HG03460 (cell line): ENCODE measurements around the gene RGPD8.
A peak's percentile ranks its signal among the peaks of the same experiment; 100 is the strongest.
"Not testable (repeated sequence)": the region's sequence is repeated elsewhere in the genome, so short reads cannot be mapped to it uniquely, and the experiment has no call there.

ENCODE experiments used
- ATAC-seq: cut with Tn5 transposase; IDR thresholded peaks from one replicate; pipeline ENCODE4 v1.9.1; 2021; ENCODE audit not compliant: unreplicated experiment

The RGPD8 gene

DNA sequence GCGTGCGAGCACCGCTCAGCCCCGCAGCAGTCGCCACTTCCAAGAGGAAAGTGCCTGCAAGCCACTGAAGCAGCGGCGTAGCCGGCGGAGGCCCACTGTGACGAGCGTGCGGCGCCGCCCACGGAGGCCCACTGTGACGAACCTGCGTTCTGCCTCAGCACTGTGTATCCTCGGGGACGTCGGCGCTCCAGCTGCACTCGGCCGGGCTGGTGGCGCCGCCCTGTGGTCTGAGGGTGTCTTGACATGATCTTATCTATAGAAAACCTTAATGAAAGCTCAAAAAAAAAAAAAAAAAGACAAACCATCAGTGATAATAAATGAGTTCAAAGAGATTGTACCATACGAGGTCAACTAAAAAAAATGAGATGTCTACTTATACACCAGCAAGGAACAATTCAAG lies at the start of gene RGPD8:
RGPD8 (minus strand) TSS at position 166 of the 400 bp plus-strand sequence. CDS start 192 bp downstream, outside the sequence.
- ATAC-seq = peak; percentile 95

DNA sequence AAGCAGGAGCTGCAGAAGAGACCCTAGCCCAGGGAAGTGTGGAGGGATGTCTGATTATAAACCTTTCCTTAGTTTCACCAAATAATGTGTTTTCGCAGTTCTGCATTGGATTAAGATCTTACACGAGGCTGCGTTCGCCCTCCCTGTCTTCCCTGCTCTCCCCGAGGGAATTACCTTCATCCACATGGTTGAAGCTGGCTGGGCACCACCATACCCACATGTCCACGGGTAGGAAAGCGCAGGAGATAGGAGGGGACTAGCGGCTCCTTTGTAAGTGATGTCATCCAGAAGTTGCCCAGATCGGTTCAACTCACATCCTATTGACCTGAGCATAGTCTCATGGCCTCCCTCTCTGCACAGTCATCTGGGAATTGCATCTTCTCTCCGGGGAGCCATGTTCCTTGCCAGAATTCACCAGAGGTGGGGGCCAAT lies 49.6 kb upstream of the RGPD8 start:
- ATAC-seq = no peak

DNA sequence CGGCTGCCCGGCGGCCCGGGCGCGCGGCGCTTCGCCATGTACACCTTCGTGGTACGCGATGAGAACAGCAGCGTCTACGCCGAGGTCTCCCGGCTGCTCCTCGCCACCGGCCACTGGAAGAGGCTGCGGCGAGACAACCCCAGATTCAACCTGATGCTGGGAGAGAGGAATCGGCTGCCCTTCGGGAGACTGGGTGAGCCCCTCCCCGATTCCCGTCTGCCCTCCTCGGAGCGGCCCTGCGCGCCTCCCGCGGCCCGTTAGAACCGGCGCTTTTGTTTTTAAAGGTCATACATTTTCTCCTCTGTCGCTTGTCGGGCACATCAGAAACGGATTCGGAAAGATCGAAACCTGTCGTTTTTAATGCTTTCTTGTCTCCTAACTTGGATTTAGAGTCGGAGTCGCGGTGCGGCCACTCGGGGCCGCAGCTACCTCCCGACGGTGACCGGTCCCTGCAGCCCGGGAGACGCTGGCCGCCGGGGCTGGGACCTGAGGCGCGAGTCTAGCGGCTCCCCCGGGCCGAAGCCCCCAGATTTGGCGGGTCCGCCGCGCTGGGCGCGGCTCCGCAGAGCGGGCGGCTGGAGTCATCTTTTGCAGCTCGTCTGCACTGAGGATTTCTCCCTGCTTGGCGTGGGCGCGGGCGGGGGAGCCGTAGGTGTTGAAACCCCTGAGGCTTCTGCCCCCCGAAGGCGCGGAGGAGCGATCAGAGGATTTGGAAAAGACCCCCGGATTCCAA lies 49.0 kb upstream of the RGPD8 start:
- no peak for ATAC-seq

- ATAC-seq = peak; percentile 60
These were observed 48.2 kb upstream of the RGPD8 start, which contains the start of gene TTL for GRCh38 chr2:112481528-112482233. Gene TTL, plus strand, starts transcription at chr2:112482156. Its CDS starts 189 bp downstream, at chr2:112482345.

DNA sequence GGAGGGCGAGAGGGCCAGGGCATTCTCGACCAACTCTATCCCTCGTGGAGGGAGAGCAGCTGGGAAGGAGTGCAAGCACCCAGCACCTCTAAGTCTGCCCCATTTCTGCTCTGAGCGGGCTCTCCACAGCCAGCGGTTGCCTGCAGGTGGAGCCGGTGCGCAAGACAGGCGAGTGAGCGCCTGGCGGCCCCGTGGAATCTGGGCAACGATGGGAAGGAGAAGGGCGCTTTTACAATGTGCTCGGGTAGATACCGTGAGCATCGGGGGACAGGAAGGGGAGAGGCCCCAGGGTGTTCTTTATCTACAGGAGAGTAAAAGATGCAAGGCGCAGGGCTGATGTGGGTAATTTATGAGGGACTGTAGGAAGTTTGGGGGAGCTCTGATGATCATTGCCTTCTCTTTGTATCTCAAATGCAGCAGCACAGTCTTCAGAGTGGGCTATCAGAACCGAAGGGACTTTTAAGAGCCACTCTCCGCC lies 47.6 kb upstream of the RGPD8 start:
- ATAC-seq = peak; percentile 79

DNA sequence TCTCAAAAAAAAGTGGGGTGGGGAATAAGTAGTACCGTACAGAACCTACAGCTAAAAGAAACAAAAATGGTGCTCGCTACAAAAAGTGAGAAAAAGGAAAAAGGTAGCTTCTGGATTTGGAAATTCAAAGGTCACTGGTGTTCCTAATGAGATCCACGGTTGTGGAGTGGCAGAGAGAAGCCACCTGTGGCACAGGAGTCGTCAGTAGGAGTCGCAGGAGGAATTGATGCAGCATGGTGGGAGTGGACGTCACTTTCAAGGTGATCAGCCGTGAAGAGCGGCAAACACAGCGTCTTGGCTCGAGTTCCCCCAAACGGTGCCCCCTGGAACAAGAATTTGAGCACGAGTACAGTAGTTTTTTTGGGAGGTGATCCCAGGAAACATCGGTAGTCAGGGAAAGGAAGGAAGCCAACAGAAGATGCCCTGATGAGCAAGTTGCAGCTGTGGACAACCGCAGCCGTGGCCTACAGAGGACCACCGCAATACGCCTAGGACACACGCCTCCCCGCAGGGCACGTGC lies 47.1 kb upstream of the RGPD8 start:
- ATAC-seq = no peak

- no peak for ATAC-seq
These were observed 43.0 kb upstream of the RGPD8 start for GRCh38 chr2:112476434-112476833.

DNA sequence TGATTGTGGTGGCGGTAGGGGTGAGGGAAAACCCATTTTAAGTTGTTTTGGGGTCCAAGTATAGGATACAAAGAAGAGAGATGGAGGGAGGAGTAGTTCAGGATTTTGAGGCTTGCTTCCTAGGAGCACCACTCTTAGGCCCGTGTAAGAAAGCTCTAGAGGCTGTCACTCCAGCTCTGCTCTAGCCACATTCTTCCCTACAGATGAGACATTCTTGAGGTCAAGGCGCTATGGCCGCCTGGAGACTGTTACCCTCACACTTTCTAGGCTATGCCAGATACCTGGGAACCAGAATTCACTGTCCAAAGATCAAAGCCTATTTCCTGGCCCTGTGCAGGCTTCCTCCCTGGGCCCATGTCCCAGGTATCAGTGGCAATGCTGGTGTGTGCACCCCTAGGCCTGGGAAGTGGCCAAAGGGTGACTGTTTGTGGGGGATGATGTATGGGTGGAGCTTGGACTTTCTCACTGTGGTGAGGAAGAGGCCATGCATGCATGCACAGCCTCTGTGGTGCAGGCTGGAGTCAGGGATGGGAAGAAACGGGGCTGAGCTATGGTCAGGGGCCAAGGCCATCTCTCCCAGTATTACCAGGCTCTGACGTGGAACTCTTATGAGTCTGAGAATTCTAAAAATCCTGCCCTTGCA lies 41.5 kb upstream of the RGPD8 start:
- no peak for ATAC-seq

- no peak for ATAC-seq
These were observed 39.3 kb upstream of the RGPD8 start for GRCh38 chr2:112472547-112473263.

DNA sequence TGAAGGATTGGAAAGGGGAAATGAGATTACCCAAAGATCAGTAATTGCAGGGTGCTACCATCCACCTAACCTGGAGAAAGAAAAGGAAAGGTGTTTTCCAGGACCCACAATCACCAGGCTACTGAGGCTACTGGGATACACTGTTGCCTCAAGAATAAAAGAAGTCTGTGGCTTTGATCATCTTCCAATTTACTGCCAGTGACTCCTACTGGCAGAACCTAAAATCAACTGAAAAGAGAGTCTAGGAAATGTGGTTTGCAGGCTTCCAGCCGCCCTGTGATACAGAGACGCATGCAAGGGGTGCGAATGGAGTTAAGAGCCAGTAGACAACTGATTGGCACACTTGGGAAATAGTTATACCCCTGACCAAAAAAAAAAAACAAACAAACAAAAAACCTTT lies 31.9 kb upstream of the RGPD8 start:
- ATAC-seq = no peak

DNA sequence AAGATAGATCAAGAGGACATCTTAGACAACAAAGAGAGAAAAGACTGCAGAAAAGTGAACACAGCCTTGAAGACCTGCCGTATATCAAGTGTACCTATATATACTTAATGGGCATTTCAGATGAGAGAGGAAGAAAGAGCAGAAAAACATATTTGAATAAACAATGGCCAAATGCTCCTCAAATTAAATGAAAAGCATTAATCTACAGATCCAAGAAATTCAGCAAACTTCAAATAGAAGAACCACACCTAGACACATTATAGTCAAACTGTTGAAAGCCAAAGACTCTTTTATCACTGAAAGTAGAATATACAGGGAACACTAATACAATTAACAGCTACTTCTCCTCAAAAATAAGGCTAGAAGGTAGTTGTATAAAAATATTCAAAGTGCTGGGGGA lies 29.8 kb upstream of the RGPD8 start:
- ATAC-seq = no peak

DNA sequence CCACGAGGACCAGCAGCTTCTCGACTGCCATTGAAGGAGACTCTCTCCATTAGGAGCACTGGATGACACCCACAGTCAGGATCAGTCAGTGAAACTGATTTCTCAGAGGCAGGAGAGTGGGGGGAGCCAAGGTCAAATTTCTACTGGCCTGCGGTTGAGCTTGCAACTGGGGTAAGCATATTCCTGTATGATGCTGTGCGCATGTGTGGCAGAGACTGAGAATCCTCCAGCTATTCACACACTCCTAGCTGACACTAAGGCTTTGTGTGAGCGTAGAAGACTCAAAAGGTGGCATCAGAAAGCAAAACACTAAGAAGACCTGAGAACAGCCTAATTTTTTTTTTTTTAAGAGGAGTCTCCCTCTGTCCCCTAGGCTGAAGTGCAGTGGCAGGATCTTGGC lies 28.7 kb upstream of the RGPD8 start:
- ATAC-seq = no peak

GRCh38 chr2:112459372-112459771 lies 25.9 kb upstream of the RGPD8 start:
- no peak for ATAC-seq

DNA sequence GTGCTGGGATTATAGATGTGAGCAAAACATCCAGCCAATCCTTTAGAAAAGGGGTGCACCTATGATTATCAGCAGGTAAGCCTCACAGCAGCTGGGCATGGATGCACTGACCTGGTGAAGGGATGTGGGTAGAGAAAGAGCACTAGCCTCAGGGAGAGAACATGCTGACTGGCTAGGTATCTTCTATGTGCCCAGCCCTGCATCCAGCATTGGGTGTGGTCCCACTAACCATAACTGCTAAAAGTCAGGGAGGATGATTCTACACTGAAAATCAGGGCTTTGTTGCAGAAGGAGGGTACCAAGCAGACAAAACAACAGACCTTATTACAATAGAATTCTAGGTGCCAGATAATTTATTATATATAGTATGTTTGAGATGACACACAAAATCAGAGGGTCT lies 21.1 kb upstream of the RGPD8 start:
- no peak for ATAC-seq

- no peak for ATAC-seq
These were observed 17.9 kb upstream of the RGPD8 start for GRCh38 chr2:112451317-112451716.

GRCh38 chr2:112449854-112450253 lies 16.4 kb upstream of the RGPD8 start:
- ATAC-seq = no peak

GRCh38 chr2:112444256-112444655 lies 10.8 kb upstream of the RGPD8 start:
- not testable (repeated sequence) for ATAC-seq

DNA sequence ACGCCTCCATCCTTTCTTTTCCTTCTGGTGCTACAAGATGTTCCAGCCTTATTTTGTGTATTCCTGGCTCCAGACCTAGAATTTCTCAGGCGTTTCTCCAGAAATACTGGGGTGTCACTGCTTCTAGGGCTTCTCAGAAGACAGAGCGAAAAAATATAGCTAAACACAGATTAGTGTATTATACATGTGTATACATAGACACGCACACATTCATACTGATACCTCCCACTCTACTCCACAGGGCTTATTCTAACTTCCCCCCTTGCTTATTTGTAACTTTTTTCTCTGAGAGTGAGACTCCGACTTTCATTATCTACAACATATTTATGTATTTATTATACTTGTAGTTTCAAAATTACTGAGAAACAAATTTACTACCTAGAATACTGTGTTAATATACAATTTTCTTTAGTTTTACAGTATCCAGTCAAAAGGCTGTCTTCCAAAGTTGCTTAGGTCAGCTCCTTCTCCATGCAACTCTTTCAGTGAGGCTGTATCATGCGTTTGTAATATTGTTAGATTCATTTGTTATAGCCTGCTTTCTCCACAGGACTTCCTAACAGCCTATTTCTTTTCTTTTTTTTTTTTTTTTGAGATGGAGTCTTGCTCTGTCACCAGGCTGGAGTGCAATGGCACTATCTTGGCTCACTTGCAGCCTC lies 5.3 kb upstream of the RGPD8 start:
- ATAC-seq = not testable (repeated sequence)

- ATAC-seq = not testable (repeated sequence)
These were observed 4.0 kb upstream of the RGPD8 start for GRCh38 chr2:112437405-112437831.

DNA sequence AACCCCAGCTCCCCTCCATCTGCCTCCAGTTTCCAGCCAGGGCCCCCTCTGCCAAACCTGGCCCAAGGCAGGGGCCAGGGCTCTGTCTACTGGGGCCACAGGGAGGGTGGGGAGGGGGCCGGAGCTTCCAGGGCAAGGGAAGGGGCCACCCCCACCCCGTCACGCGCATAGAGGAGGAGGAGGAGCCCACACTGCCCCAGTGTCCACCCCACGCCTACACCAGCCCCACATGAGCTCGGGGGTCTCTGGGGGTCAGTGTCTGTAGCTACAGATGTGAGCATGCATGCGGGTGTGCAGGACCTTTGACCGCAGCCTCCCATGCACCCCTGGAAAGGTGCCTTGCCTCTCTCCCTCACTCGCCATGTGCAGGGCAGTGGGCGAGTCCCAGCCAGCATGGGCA lies 3.5 kb upstream of the RGPD8 start:
- ATAC-seq = not testable (repeated sequence)
